HG03575 (cell line): ENCODE results near the gene AQP1.

Source experiments
- ATAC-seq: cut with Tn5 transposase; IDR thresholded peaks from one replicate; pipeline ENCODE4 v1.9.1; 2021; ENCODE audit not compliant: unreplicated experiment, insufficient number of reproducible peaks, low FRiP score; ENCODE audit errors: extremely low read depth

The AQP1 gene

GRCh38 chr7:30880125-30880720 lies 31.4 kb upstream of the AQP1 start:
- no peak for ATAC-seq

DNA sequence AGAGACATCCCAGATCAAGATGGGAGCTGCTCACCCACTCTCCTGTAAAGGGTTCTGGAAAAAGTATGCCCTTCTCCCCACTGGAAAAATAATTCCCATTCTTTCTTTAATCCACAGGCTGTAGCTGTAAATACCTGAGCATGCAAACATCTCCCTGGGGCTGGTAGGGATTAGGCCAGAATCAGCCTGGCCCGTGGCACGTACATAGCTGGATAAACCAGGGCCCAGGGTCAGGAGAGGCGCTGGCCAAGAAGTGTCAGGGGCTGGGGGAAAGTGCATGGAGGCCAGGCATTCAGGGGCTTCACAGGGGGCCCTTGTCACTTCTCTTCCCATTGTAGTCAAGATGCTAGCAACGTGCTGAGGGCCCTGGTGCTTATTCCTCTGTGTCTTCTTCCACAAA lies 30.7 kb upstream of the AQP1 start:
- no peak for ATAC-seq

- no peak for ATAC-seq
Observed at GRCh38 chr7:30881448-30881847, 30.2 kb upstream of the AQP1 start.

DNA sequence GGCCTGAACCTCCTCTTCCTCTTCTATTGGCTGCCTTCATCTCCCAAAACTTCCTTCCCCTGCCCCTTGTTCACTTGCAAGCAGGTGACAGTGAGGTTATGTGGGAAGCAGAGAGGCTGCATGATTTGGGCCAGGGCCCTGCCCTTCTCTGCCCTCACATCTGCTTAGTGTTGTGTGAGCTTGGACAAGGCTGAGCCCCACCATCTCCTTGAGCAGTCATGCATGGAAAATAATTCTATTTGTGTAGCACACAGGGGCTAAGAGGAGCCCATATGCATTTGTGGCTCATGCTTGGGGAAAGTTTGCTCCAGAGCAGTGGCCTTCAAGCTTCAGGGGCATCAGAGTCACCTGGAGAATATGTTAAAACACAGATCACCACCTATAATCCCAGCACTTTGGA lies 26.8 kb upstream of the AQP1 start:
- ATAC-seq, result no peak

DNA sequence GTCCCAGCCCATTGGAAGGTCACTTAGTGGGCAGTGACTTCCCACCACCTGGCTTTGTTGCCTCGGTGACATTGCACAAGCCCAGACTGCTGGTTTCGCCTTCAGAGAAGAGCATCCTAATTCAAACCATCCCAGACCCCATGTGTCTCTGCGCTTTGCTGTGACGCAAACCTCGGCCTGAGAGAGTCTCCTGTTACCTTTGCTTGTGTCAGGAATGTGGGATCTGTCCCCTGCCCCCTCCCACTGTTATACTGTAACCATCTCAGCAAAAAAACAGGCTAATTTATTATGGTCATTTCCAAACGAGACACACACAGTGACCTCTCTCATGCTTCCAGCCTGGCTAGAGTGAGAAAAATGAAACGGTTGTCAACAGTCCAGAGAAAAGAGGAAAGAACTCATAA lies 25.0 kb upstream of the AQP1 start:
- ATAC-seq, result no peak

- ATAC-seq, result no peak
Observed at GRCh38 chr7:30887464-30887872, 24.2 kb upstream of the AQP1 start.

DNA sequence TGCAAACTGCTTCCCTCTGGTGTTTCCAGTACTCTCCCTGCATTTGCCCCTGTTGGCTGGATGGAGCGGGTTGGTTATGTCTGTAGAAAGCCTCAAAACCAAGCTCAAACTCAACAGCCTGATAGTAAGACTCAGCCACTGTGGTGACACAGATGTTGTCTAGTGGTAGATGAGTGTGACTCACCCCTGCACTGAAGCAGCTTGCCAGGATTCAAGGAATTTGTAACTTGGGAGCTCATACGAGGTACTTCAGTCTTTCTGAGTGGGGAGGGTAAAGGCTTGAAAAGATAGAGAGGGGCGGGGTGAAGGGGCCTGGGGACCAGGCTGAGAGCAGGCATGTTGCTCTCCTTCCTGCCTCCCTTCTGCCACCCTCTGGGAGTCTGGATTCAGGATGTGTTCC lies 22.9 kb upstream of the AQP1 start:
- no peak for ATAC-seq

- ATAC-seq, result no peak
Observed at GRCh38 chr7:30890226-30890625, 21.4 kb upstream of the AQP1 start.

DNA sequence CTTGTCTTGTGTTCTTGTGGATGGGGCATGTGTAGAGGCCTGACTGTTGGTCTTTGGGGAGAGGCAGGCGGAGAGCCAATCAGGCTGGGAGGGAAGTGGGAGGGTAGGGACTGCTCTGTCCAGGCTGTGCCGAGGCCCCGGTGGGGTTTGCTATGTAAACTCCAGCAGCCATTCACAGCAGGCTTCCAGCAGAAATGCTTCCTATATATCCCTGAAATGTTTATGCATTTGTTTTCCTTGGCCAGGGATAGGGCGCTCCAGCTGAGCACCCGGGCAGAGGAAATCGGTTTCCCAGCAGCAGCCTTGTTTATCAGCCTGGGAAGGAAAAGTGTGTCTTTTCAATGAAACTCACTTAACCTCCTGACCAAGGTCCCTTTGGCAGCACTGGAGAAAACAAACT lies 18.3 kb upstream of the AQP1 start:
- no peak for ATAC-seq

DNA sequence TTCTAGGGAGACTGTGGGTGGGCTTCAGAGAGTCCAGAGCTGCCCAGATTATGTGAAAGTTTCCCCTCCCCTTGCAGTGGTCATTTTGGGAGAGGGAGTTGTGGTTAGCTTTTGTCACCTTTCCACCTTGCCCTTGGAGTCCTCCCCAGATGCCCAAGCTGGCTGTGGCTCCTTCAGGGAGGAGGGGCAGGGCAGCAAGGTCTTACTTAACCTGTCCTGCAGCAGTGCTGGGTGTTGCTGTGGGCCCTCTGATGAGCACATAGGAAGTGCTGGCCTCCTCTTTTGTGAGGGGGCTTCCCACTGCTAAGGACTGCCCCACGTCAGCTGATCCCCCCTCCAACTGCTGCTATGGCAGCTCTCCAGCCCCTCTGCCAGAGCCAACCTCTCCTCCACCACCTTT lies 17.6 kb upstream of the AQP1 start:
- no peak for ATAC-seq

DNA sequence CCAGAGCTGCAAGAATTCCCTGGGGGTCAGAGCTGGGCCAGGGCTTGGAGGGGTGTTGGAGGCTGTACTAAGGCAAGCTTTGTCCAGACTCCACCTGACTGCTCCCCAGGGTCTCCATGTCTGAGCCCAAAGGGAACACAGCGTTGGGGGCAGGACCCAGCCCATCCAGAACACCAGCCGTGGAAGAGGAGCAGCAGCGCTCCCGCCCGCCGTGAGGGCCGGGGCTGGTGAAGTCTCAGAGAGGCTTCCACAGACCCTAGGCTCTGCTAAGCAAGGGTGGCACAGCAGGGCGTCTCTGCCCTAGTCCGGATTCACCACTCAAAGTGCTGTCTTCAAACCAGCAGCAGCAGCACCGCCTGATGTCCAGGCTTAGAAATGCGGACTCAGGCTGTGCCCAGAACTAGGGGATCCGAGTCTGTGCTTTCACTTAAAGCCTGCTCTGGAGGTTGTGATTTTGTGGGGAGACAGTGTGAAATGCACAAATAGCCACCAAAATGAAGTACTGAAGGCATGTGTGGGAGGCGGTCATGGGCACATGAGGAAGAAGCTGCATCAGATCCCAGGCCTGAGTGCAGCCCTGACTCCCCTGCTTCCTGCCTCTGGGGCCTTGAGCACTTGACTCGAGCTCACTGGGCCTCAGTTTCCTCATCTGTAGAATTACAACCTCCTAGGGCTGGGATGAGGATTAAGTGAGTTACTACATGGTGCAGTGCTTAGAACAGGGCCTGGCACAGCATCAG lies 16.6 kb upstream of the AQP1 start:
- no peak for ATAC-seq

GRCh38 chr7:30896036-30896435 lies 15.6 kb upstream of the AQP1 start:
- ATAC-seq, result no peak

DNA sequence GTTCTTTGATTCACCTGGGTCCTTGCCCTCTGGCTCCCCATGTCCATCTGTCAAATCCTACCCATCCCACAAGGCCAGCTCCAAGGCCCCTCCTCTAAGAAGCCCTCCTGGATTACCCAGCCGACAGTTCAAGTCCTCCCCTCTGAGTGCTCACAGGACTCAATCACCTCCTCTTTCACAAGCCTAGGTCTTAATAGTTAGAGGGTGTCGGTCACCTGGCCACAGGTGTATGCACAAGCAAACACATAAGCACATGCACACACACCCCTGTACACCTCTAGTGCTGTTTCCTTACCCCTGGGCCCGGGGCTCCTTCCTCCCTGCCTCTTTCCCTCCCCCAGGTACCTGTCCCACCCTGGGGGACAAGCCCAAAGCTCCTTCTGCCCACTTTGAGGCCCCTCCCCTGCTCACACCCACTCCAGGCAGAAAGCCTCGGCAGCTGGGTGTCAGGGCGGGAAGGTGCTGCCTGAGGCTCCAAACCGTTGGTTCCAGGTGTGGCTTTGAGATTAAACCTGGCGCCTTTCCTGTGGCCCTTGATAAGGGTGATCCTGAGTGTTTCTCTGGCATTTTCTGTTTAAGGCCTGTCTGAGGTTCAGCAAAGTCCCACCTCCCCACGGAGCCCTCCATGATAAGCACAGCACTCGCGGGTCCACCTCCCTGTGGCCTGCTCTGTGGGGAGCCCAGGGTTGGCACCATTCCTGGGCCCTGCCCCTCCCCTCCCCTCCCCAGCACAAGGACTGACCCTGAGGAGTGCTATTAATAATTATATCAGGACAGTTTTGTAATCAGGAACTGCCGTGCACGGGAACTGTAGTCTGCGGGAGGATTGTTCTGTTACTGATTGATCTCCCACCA lies 14.6 kb upstream of the AQP1 start:
- ATAC-seq, result no peak

GRCh38 chr7:30897770-30898169 lies 13.9 kb upstream of the AQP1 start:
- no peak for ATAC-seq

GRCh38 chr7:30898411-30898810 lies 13.2 kb upstream of the AQP1 start:
- ATAC-seq, result no peak

- no peak for ATAC-seq
Observed at GRCh38 chr7:30899066-30899465, 12.6 kb upstream of the AQP1 start.

DNA sequence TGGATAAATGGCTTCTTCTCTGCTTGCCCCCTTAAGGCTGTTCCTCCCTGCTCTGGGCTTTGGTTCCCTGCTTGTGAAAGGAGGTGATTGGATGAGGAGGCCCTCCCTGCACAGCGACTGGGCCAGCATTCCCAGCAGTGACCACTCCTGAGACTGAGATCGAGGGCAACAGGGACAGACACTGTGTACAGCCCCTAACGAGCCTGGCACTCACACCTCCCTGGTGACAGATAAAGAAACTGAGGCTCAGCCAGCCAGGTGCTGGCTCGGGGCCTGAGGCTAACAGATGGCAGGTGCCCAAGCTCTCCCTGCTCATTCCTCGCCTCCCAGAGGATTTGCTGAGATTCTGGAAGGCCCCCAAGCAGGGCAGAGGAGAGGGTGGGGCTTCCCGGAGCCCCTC lies 12.0 kb upstream of the AQP1 start:
- ATAC-seq, result no peak

DNA sequence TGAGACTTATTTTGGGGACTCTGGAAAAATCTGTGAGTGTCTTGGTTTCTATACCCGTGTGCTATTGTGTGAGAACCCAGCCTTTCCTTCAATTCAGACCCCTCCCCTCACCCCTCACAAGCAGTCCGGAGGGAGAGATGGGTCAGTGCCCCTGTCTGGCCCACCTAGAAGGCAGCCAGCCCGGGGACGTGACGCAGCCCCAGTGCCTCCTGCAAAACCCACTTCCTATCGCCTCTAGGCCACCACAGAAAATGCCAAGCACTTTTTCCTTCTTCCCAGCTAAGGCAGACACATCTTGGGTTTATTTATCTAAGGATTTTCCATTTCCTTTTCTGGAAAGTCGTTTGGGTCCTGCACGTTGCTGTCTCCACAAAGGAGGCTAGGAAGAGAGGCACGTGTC lies 11.6 kb upstream of the AQP1 start:
- no peak for ATAC-seq

- no peak for ATAC-seq
Observed at GRCh38 chr7:30900803-30901362, 10.8 kb upstream of the AQP1 start.

DNA sequence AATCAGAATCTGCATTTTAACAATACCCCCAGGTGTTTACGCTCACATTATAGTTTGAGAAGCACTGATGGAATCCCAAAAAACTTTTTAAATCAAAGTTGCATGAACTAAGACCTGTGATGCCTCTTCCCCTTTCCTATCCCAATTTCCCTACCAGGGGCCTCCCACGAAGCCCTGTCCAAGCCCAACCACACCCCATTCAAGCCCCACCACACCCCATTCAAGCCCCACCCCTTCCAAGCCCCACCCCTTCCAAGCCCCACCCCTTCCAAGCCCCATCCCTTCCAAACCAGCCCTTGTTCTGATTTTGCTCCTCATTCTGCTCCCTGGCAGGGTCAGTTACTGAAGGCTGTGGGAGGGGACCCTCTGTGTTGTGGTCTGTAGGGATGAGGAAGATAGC lies 9.8 kb upstream of the AQP1 start:
- no peak for ATAC-seq
